ENCODE measurements around the gene TCEANC2. TPM values are rescaled to one million over a fixed set of nuclear protein-coding genes. Genes with fewer than 3 reads are reported as not detected.

The TCEANC2 gene
- total RNA-seq, 2 donors from 2014 or later = 2.0 to 7.8 TPM

GRCh38 chr1:54149734-54150133, 96.3 kb downstream of the TCEANC2 start:
- no peaks in the 10 kb centered on the region for H3K27me3 ChIP-seq (replicated peaks; ENCODE audit: insufficient read depth)
- no peak overlapping the region for H3K27ac ChIP-seq
- H3K9me3 ChIP-seq = no peaks in the 10 kb centered on the region
- H3K4me1 ChIP-seq (ENCODE audit: control insufficient read depth in 1 of 2, low read depth in 2 of 2) = peaks cover 7 to 13% of the 10 kb centered on the region in 2 donors
- H3K36me3 ChIP-seq = no peaks in the 10 kb centered on the region
- no peak overlapping the region for H3K4me3 ChIP-seq
- no peak for TF ChIP-seq CTCF (IDR thresholded peaks at IDR 0.05)
- ATAC-seq (ENCODE audit: insufficient number of reproducible peaks, low FRiP score, low read depth) (no peak), DNase-seq (ENCODE audit: low spot score) (no peak)

- Histone ChIP-seq H3K36me3 (no peaks in the 10 kb centered on the region), H3K4me1 (ENCODE audit: control insufficient read depth in 1 of 2, low read depth in 2 of 2) (peaks cover 7 to 14% of the 10 kb centered on the region in 2 donors), H3K27me3 (replicated peaks; ENCODE audit: insufficient read depth) (no peaks in the 10 kb centered on the region), H3K27ac (no peak overlapping the region), H3K9me3 (no peaks in the 10 kb centered on the region), H3K4me3 (no peak overlapping the region)
- DNase-seq (ENCODE audit: low spot score) = no peak
- no peak for TF ChIP-seq CTCF (IDR thresholded peaks at IDR 0.05)
- ATAC-seq (ENCODE audit: insufficient number of reproducible peaks, low FRiP score, low read depth) = no peak
Measured at GRCh38 chr1:54151013-54151412, 97.6 kb downstream of the TCEANC2 start.

GRCh38 chr1:54152696-54153095, 99.3 kb downstream of the TCEANC2 start, which contains the start of gene CDCP2:
Gene CDCP2 (minus strand): TSS chr1:54153000. CDS start chr1:54152922, 78 bp downstream.
- no peak for DNase-seq (ENCODE audit: low spot score)
- H3K27me3 ChIP-seq (replicated peaks; ENCODE audit: insufficient read depth) = no peaks in the 10 kb centered on the region
- peak within 1 kb of the TSS; percentile 47 to 64 for H3K27ac ChIP-seq
- no peak for TF ChIP-seq CTCF (IDR thresholded peaks at IDR 0.05)
- no peak for ATAC-seq (ENCODE audit: insufficient number of reproducible peaks, low FRiP score, low read depth)
- peaks cover 7 to 14% of the 10 kb centered on the region in 2 donors for H3K4me1 ChIP-seq (ENCODE audit: control insufficient read depth in 1 of 2, low read depth in 2 of 2)
- no peaks in the 10 kb centered on the region for H3K36me3 ChIP-seq
- H3K4me3 ChIP-seq = peak within 1 kb of the TSS; percentile 55
- no peaks in the 10 kb centered on the region for H3K9me3 ChIP-seq

GRCh38 chr1:54153535-54154439, 100.4 kb downstream of the TCEANC2 start:
- TF ChIP-seq CTCF (IDR thresholded peaks at IDR 0.05) = no peak
- DNase-seq (ENCODE audit: low spot score) (peak; percentile 25), ATAC-seq (ENCODE audit: insufficient number of reproducible peaks, low FRiP score, low read depth) (peak; percentile 59)
- H3K27ac ChIP-seq = peak overlapping the region; percentile 47 to 64
- no peaks in the 10 kb centered on the region for H3K9me3 ChIP-seq
- H3K27me3 ChIP-seq (replicated peaks; ENCODE audit: insufficient read depth) = no peaks in the 10 kb centered on the region
- peaks cover 7 to 14% of the 10 kb centered on the region in 2 donors for H3K4me1 ChIP-seq (ENCODE audit: control insufficient read depth in 1 of 2, low read depth in 2 of 2)
- H3K4me3 ChIP-seq = peak overlapping the region; percentile 55
- H3K36me3 ChIP-seq = no peaks in the 10 kb centered on the region

Other genes with a start within 250 kb of the TCEANC2 start
- 10 to 100 TPM in 1 of 2 donors, 1 to 10 TPM in 1; 4.2 to 14.6 TPM for gene NDC1, start 215.3 kb upstream of the TCEANC2 start, total RNA-seq
- gene YIPF1, start 163.8 kb upstream of the TCEANC2 start, total RNA-seq = 10 to 100 TPM; 18.8 to 20.7 TPM
- gene DIO1, start 159.4 kb upstream of the TCEANC2 start, total RNA-seq = not detected
- 10 to 100 TPM; 23.8 to 24.5 TPM for gene IFT25, start 107.9 kb upstream of the TCEANC2 start, total RNA-seq
- gene LRRC42, start 107.3 kb upstream of the TCEANC2 start, total RNA-seq = 10 to 100 TPM; 17.8 to 18.3 TPM
- not detected for gene LDLRAD1, start 35.4 kb upstream of the TCEANC2 start, total RNA-seq
- gene TMEM59, start 404 bp upstream of the TCEANC2 start, total RNA-seq = 100 to 1,000 TPM; 282 to 326 TPM
- gene CDCP2, start 99.4 kb downstream of the TCEANC2 start, total RNA-seq = not detected
- gene CYB5RL, start 146.4 kb downstream of the TCEANC2 start, total RNA-seq = 1 to 10 TPM; 8.7 to 9.0 TPM
- 10 to 100 TPM; 43.2 to 55.0 TPM for gene MRPL37, start 146.6 kb downstream of the TCEANC2 start, total RNA-seq